SK-N-SH treated with all-trans-retinoic acid at 6 μM for 48 hours (cell line): ENCODE measurements around the gene RAET1E.
"Not testable (repeated sequence)": the region's sequence is repeated elsewhere in the genome, so short reads cannot be mapped to it uniquely, and the experiment has no call there.

Experiments used
- ATAC-seq: fragments of 200-7000 bp; cut with Tn5 transposase; 3 replicates; pipeline ENCODE4 v1.9.1; 2020; ENCODE audit warnings: mild to moderate bottlenecking, moderate library complexity
- ARNTL ChIP-seq: fragments of 450-650 bp; formaldehyde crosslinking; IDR thresholded peaks from 2 replicates; pipeline ENCODE4 v1.5.0; 2020; ENCODE audit warnings: low read depth, mild to moderate bottlenecking, moderate library complexity, borderline replicate concordance
- BACH2 ChIP-seq: fragments of 250-450 bp; sonication (Bioruptor Pico); IDR thresholded peaks from 2 replicates; pipeline ENCODE4 v1.9.0; 2021; ENCODE audit warnings: mild to moderate bottlenecking, borderline replicate concordance
- CREB5 ChIP-seq: fragments of 250-450 bp; sonication (Bioruptor Pico); IDR thresholded peaks from 2 replicates; pipeline ENCODE4 v1.5.1; 2020; ENCODE audit warnings: low read depth, mild to moderate bottlenecking, moderate library complexity
- CSDC2 ChIP-seq: fragments of 250-450 bp; sonication (Bioruptor Pico); IDR thresholded peaks from 2 replicates; pipeline ENCODE4 v1.5.0; 2020; ENCODE audit warnings: mild to moderate bottlenecking, moderate library complexity
- CSRNP3 ChIP-seq: fragments of 250-450 bp; sonication (Bioruptor Pico); IDR thresholded peaks from 2 replicates; pipeline ENCODE4 v1.5.1; 2021; ENCODE audit warnings: mild to moderate bottlenecking, moderate library complexity
- GLIS3 ChIP-seq: fragments of 250-450 bp; sonication (Bioruptor Pico); IDR thresholded peaks from 2 replicates; pipeline ENCODE4 v1.5.0; 2020; ENCODE audit warnings: mild to moderate bottlenecking, moderate library complexity
- ISL1 ChIP-seq: fragments of 250-450 bp; sonication (Bioruptor Pico); IDR thresholded peaks from 2 replicates; pipeline ENCODE4 v2.1.2; 2022; ENCODE audit warnings: mild to moderate bottlenecking, moderate library complexity
- OSR1 ChIP-seq: fragments of 250-450 bp; sonication (Bioruptor Pico); IDR thresholded peaks from 2 replicates; pipeline ENCODE4 v1.8.0; 2022; ENCODE audit warnings: moderate library complexity, mild to moderate bottlenecking, inconsistent platforms
- PATZ1 ChIP-seq: fragments of 250-450 bp; sonication (Bioruptor Pico); IDR thresholded peaks from 2 replicates; pipeline ENCODE4 v1.8.0; 2020; ENCODE audit warnings: mild to moderate bottlenecking, moderate library complexity, borderline replicate concordance
- POU6F1 ChIP-seq: fragments of 250-450 bp; sonication (Bioruptor Pico); IDR thresholded peaks from 2 replicates; pipeline ENCODE4 v1.8.0; 2021; ENCODE audit warnings: low read depth, mild to moderate bottlenecking, moderate library complexity, borderline replicate concordance
- PPARA ChIP-seq: fragments of 250-450 bp; sonication (Bioruptor Pico); IDR thresholded peaks from 2 replicates; pipeline ENCODE4 v1.5.0; 2020; ENCODE audit warnings: mild to moderate bottlenecking, borderline replicate concordance
- RARB ChIP-seq: fragments of 250-450 bp; sonication (Bioruptor Pico); IDR thresholded peaks from 2 replicates; pipeline ENCODE4 v1.8.0; 2021; ENCODE audit warnings: mild to moderate bottlenecking, moderate library complexity
- SNAI2 ChIP-seq: fragments of 250-450 bp; sonication (Bioruptor Pico); IDR thresholded peaks from 2 replicates; pipeline ENCODE4 v1.5.0; 2020; ENCODE audit warnings: mild to moderate bottlenecking, moderate library complexity
- TCF4 ChIP-seq: fragments of 250-450 bp; sonication (Bioruptor Pico); IDR thresholded peaks from 2 replicates; pipeline ENCODE4 v1.8.0; 2021; ENCODE audit warnings: mild to moderate bottlenecking, moderate library complexity, borderline replicate concordance
- TOX ChIP-seq: fragments of 250-450 bp; sonication (Bioruptor Pico); IDR thresholded peaks from 2 replicates; pipeline ENCODE4 v1.8.0; 2021; ENCODE audit warnings: mild to moderate bottlenecking, moderate library complexity, borderline replicate concordance
- TSHZ2 ChIP-seq: fragments of 250-450 bp; sonication (Bioruptor Pico); IDR thresholded peaks from 2 replicates; pipeline ENCODE4 v1.5.0; 2020; ENCODE audit warnings: mild to moderate bottlenecking, moderate library complexity
- ZC3H10 ChIP-seq: fragments of 250-450 bp; sonication (Bioruptor Pico); IDR thresholded peaks from 2 replicates; pipeline ENCODE4 v1.5.1; 2021; ENCODE audit warnings: mild to moderate bottlenecking, moderate library complexity
- ZFP3 ChIP-seq: fragments of 250-450 bp; sonication (Bioruptor Pico); IDR thresholded peaks from 2 replicates; pipeline ENCODE4 v1.5.0; 2020; ENCODE audit warnings: mild to moderate bottlenecking, moderate library complexity
- ZFP30 ChIP-seq: fragments of 450-650 bp; formaldehyde crosslinking; IDR thresholded peaks from 2 replicates; pipeline ENCODE4 v1.5.0; 2022; ENCODE audit warnings: mild to moderate bottlenecking, moderate library complexity
- ZNF565 ChIP-seq: fragments of 450-650 bp; formaldehyde crosslinking; conservative IDR thresholded peaks from 2 replicates; pipeline ENCODE4 v1.5.0; 2020; ENCODE audit warnings: low read depth, mild to moderate bottlenecking, moderate library complexity
- ZNF70 ChIP-seq: fragments of 450-650 bp; formaldehyde crosslinking; IDR thresholded peaks from 2 replicates; pipeline ENCODE4 v1.5.0; 2020; ENCODE audit warnings: mild to moderate bottlenecking, moderate library complexity
- ZNF8 ChIP-seq: fragments of 450-650 bp; formaldehyde crosslinking; IDR thresholded peaks from 2 replicates; pipeline ENCODE4 v1.5.0; 2020; ENCODE audit warnings: mild to moderate bottlenecking, moderate library complexity

RAET1E gene

GRCh38 chr6:149913085-149913484, 15.2 kb upstream of the RAET1E start:
- TF ChIP-seq SNAI2 (no peak), ZC3H10 (CRISPR knock-in tag) (no peak), ARNTL (CRISPR knock-in tag) (no peak), TOX (no peak), PPARA (CRISPR knock-in tag) (no peak), POU6F1 (CRISPR knock-in tag) (no peak), PATZ1 (CRISPR knock-in tag) (no peak), ZNF565 (CRISPR knock-in tag) (no peak), OSR1 (CRISPR knock-in tag) (no peak), TCF4 (no peak), TSHZ2 (CRISPR knock-in tag) (no peak), ZNF8 (CRISPR knock-in tag) (no peak), ZNF70 (no peak), CREB5 (CRISPR knock-in tag) (no peak), ISL1 (CRISPR knock-in tag) (no peak), ZFP3 (CRISPR knock-in tag) (no peak), CSRNP3 (no peak), CSDC2 (CRISPR knock-in tag) (no peak), GLIS3 (CRISPR knock-in tag) (no peak)
- no peak for ATAC-seq

- not testable (repeated sequence) for ATAC-seq
These were observed 14.8 kb upstream of the RAET1E start for GRCh38 chr6:149912680-149913079.

- TF ChIP-seq OSR1 (CRISPR knock-in tag) = no peak
- TF ChIP-seq TCF4 = no peak
- TF ChIP-seq ARNTL (CRISPR knock-in tag) = no peak
- no peak for TF ChIP-seq TSHZ2 (CRISPR knock-in tag)
- no peak for TF ChIP-seq BACH2 (CRISPR knock-in tag)
- no peak for TF ChIP-seq RARB (CRISPR knock-in tag)
- no peak for TF ChIP-seq ZFP30 (CRISPR knock-in tag)
- TF ChIP-seq ZNF70 = no peak
- no peak for TF ChIP-seq ISL1 (CRISPR knock-in tag)
- no peak for TF ChIP-seq ZNF8 (CRISPR knock-in tag)
- no peak for TF ChIP-seq GLIS3 (CRISPR knock-in tag)
- no peak for TF ChIP-seq ZFP3 (CRISPR knock-in tag)
- no peak for TF ChIP-seq PATZ1 (CRISPR knock-in tag)
- ATAC-seq = no peak
These were observed 12.8 kb upstream of the RAET1E start for GRCh38 chr6:149910721-149911151.
